ENCODE measurements around the gene DLEC1. TPM values are rescaled to one million over a fixed set of nuclear protein-coding genes. Genes with fewer than 3 reads are reported as not detected.

DLEC1 gene
- total RNA-seq, 4 donors from 2014 or later: 3.7 to 96.0 (median 7.1) TPM

- no peak overlapping the region for H3K27ac ChIP-seq
- no peaks in the 10 kb centered on the region for H3K9me3 ChIP-seq
- H3K4me1 ChIP-seq: no peaks in the 10 kb centered on the region
- H3K4me3 ChIP-seq: no peak overlapping the region
- DNase-seq (ENCODE audit: low spot score in 2 of 2): no peak
- 84% methylated on average over 13 of the region's 13 CpGs for WGBS, 2 donors
- H3K36me3 ChIP-seq: peaks cover 0 to 55% (median 8%) of the 10 kb centered on the region in 3 donors
- H3K27me3 ChIP-seq: no peaks in the 10 kb centered on the region
- TF ChIP-seq POLR2A (IDR thresholded peaks at IDR 0.05) (no peak), EP300 (IDR thresholded peaks at IDR 0.05) (no peak), CTCF (IDR thresholded peaks at IDR 0.05) (no peak)
Measured at GRCh38 chr3:38118421-38119247, 79.6 kb downstream of the DLEC1 start.

- H3K36me3 ChIP-seq: peaks cover 0 to 60% (median 8%) of the 10 kb centered on the region in 3 donors
- TF ChIP-seq POLR2A (IDR thresholded peaks at IDR 0.05) (no peak), CTCF (IDR thresholded peaks at IDR 0.05) (no peak), EP300 (IDR thresholded peaks at IDR 0.05) (no peak)
- no peaks in the 10 kb centered on the region for H3K4me1 ChIP-seq
- WGBS, 2 donors: 100% methylated on average over 1 of the region's 1 CpG
- no peak overlapping the region for H3K27ac ChIP-seq
- no peak for DNase-seq (ENCODE audit: low spot score in 2 of 2)
- H3K27me3 ChIP-seq: no peaks in the 10 kb centered on the region
- H3K4me3 ChIP-seq: no peak overlapping the region
- no peaks in the 10 kb centered on the region for H3K9me3 ChIP-seq
Measured at GRCh38 chr3:38119248-38119544, 80.2 kb downstream of the DLEC1 start.

- H3K9me3 ChIP-seq: no peaks in the 10 kb centered on the region
- DNase-seq (ENCODE audit: low spot score in 2 of 2): no peak
- no peak overlapping the region for H3K27ac ChIP-seq
- no peaks in the 10 kb centered on the region for H3K4me1 ChIP-seq
- H3K36me3 ChIP-seq: peaks cover 2 to 69% (median 8%) of the 10 kb centered on the region in 3 donors
- 85 to 90% methylated on average over 5 to 7 of the region's 7 CpGs for WGBS, 2 donors
- no peak overlapping the region for H3K4me3 ChIP-seq
- H3K27me3 ChIP-seq: no peaks in the 10 kb centered on the region
- no peak for TF ChIP-seq POLR2A (IDR thresholded peaks at IDR 0.05)
- TF ChIP-seq EP300 (IDR thresholded peaks at IDR 0.05): no peak
- TF ChIP-seq CTCF (IDR thresholded peaks at IDR 0.05): no peak
Measured at GRCh38 chr3:38119821-38120692, 81.0 kb downstream of the DLEC1 start.

- Histone ChIP-seq H3K27me3 (no peaks in the 10 kb centered on the region), H3K4me3 (no peak overlapping the region), H3K36me3 (peaks cover 2 to 77% (median 11%) of the 10 kb centered on the region in 3 donors), H3K9me3 (no peaks in the 10 kb centered on the region), H3K27ac (no peak overlapping the region), H3K4me1 (no peaks in the 10 kb centered on the region)
- no peak for TF ChIP-seq POLR2A (IDR thresholded peaks at IDR 0.05)
- no peak for TF ChIP-seq CTCF (IDR thresholded peaks at IDR 0.05)
- no peak for TF ChIP-seq EP300 (IDR thresholded peaks at IDR 0.05)
- 80 to 82% methylated on average over 11 of the region's 11 CpGs for whole genome bisulfite sequencing, 2 donors
- no peak for DNase-seq (ENCODE audit: low spot score in 2 of 2)
Measured at GRCh38 chr3:38120693-38121450, 81.9 kb downstream of the DLEC1 start.

Measured in tibial nerve (tissue), 4 donors.